BE2C (cell line): ENCODE results near the gene SLC26A1.

Experiments
- DNase-seq: peaks from one replicate; pipeline ENCODE4 v3.0.0-alpha.2; 2020
- H3K27me3 ChIP-seq: fragments of 250-450 bp; sonication (Bioruptor Pico); 2 replicates; pipeline ENCODE4 v1.5.1; 2020; ENCODE audit warnings: mild to moderate bottlenecking
- H3K36me3 ChIP-seq: fragments of 250-450 bp; sonication (Bioruptor Pico); 2 replicates; pipeline ENCODE4 v1.5.1; 2020; ENCODE audit warnings: mild to moderate bottlenecking
- H3K4me1 ChIP-seq: fragments of 250-450 bp; sonication (Bioruptor Pico); 2 replicates; pipeline ENCODE4 v1.5.1; 2020
- H3K4me3 ChIP-seq: 2 replicates; pipeline ENCODE4 v1.5.1; 2011; ENCODE audit warnings: low read depth, low read length
- H3K9me3 ChIP-seq: fragments of 250-450 bp; sonication (Bioruptor Pico); 2 replicates; pipeline ENCODE4 v1.5.1; 2020
- CTCF ChIP-seq: IDR thresholded peaks from 2 replicates; pipeline ENCODE4 v1.5.1; 2012; ENCODE audit warnings: mild to moderate bottlenecking, low read depth, low read length

The SLC26A1 gene

DNA sequence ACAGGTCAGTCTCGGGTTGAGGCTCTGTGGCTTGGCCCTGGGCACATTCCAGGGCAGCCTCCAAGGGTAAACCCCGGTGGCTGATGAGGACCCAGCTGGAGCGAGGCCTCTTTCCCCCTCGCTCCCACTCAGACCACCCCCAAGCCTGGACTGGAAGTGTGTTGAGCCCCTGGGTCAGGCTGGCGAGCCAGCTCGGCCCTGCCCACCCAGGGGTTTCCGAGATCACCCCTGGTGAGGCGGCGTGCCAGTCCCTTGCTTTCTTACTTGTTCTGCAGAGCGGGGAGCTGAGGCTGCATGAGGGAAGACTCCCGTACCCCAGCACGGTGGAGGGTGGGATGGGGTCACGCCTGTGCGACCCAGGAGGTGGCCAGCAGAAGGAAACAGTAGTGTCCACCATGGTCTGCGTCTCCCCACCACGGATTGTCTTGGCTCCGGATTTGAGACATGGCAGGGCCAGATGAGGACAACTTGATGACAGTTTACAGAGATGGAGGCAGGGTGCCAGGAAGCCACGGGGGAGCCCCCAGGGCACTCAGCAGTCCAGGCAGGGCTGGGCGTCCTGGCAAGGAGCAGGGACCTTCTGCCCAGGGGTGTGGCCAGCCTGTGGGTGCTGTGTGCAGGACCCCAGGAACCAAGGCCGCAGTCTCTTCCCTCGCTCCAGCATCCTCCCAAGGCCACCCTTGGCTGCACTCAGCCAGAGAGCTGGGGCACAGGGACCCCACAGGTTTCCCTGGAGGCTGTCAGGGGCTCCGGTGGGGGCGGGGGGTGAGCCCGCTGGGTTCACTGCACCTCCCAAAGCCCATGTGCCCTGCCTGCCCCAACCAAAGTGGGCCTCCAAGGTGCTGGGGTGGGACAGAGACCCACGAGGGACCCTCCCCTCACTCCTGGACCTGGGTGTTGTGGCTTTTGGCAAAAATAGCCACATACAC lies 11.6 kb upstream of the SLC26A1 start:
- no peak for DNase-seq
- H3K9me3 ChIP-seq: no peaks in the 10 kb centered on the region
- H3K36me3 ChIP-seq: no peaks in the 10 kb centered on the region
- H3K4me3 ChIP-seq: no peak overlapping the region
- H3K27me3 ChIP-seq: peaks cover 85% of the 10 kb centered on the region
- TF ChIP-seq CTCF: no peak
- no peaks in the 10 kb centered on the region; the same call in 1 of the 2 replicates for H3K4me1 ChIP-seq

DNA sequence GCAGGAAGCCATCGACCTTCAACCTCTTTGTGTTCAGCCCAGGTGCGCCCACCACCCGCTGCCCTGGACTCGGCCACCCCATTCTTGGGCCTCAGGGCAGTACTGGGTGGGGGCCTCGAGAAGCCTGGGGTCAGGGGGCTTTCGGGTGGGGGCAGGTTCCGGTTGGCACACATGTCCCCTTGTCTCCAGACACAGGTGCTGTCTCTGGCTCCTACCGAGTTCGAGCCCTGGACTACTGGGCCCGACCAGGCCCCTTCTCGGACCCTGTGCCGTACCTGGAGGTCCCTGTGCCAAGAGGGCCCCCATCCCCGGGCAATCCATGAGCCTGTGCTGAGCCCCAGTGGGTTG lies 10.8 kb upstream of the SLC26A1 start:
- TF ChIP-seq CTCF: no peak
- Histone ChIP-seq H3K4me1 (no peaks in the 10 kb centered on the region), H3K9me3 (no peaks in the 10 kb centered on the region), H3K27me3 (peaks cover 84% of the 10 kb centered on the region), H3K4me3 (no peak overlapping the region), H3K36me3 (no peaks in the 10 kb centered on the region)
- no peak for DNase-seq

GRCh38 chr4:1003271-1004070 lies 10.3 kb upstream of the SLC26A1 start:
- Histone ChIP-seq H3K9me3 (no peaks in the 10 kb centered on the region), H3K4me3 (no peak overlapping the region), H3K4me1 (no peaks in the 10 kb centered on the region), H3K27me3 (peaks cover 84% of the 10 kb centered on the region), H3K36me3 (no peaks in the 10 kb centered on the region)
- DNase-seq: no peak
- no peak for TF ChIP-seq CTCF

DNA sequence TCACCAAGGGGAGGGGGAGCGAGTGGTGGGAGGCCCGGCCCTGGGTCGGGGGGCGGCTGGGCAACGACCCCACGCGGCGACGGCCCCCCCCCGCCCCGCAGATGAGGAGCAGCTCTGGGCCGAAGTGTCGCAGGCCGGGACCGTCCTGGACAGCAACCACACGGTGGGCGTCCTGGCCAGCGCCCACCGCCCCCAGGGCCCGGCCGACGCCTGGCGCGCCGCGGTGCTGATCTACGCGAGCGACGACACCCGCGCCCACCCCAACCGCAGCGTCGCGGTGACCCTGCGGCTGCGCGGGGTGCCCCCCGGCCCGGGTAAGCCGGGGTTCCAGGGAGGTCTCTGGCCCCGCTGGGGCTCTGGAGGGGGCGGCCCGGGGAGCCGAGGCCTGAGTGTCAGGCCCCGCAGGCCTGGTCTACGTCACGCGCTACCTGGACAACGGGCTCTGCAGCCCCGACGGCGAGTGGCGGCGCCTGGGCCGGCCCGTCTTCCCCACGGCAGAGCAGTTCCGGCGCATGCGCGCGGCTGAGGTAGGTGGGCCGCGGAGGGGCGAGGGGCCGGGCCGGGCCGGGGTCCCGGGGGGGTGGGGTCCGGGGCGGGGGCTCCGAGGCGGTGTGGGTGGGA lies 9.5 kb upstream of the SLC26A1 start:
- no peaks in the 10 kb centered on the region for H3K9me3 ChIP-seq
- H3K4me1 ChIP-seq: no peaks in the 10 kb centered on the region
- no peak for TF ChIP-seq CTCF
- no peak for DNase-seq
- H3K4me3 ChIP-seq: no peak overlapping the region
- H3K36me3 ChIP-seq: no peaks in the 10 kb centered on the region
- peaks cover 84% of the 10 kb centered on the region for H3K27me3 ChIP-seq

DNA sequence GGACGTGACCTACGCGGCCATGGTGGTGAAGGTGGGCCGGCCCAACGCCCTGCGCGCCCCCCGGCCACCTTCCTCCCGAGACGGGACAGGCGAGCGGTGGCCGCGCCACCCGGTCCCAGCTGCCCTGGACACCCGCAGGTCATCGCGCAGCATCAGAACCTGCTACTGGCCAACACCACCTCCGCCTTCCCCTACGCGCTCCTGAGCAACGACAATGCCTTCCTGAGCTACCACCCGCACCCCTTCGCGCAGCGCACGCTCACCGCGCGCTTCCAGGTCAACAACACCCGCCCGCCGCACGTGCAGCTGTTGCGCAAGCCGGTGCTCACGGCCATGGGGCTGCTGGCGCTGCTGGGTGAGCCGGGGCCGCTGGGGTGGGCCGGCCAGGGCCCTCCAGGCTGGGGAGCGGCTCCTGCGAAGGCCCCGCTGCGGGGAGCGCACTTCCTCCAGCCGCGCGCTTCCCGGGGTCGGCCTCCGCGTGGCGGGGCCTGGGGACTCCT lies 9.0 kb upstream of the SLC26A1 start:
- peaks cover 88% of the 10 kb centered on the region for H3K27me3 ChIP-seq
- DNase-seq: no peak
- H3K9me3 ChIP-seq: no peaks in the 10 kb centered on the region
- H3K4me1 ChIP-seq: no peaks in the 10 kb centered on the region
- H3K4me3 ChIP-seq: no peak overlapping the region
- H3K36me3 ChIP-seq: no peaks in the 10 kb centered on the region
- TF ChIP-seq CTCF: no peak
